Calu3 (cell line): ENCODE results near the gene LCK. TPM values are rescaled to one million over a fixed set of nuclear protein-coding genes. Genes with fewer than 3 reads are reported as not detected.
A peak's percentile ranks its signal among the peaks of the same experiment; 100 is the strongest.

Experiments
- BruUV-seq: library from RNA; stranded (reverse); fragments of 400-500 nt; replicated peaks from 2 replicates; lab custom pipeline; 2021; lab: Mats Ljungman, UMichigan
- CTCF ChIA-PET: fragments of 300-600 bp; sonication (Branson Sonifier 250); formaldehyde crosslinking; loops from one replicate; lab custom pipeline; 2022; ENCODE audit warnings: antibody characterized with exemption; lab: Charles Lee
- DNase-seq: peaks from one replicate; pipeline ENCODE4 v3.0.0; 2022
- H3K27ac Mint-ChIP-seq: one replicate; pipeline ENCODE4 v1.8.0; 2022; ENCODE audit warnings: mixed read lengths; ENCODE audit not compliant: unreplicated experiment
- H3K27me3 Mint-ChIP-seq: one replicate; pipeline ENCODE4 v1.8.0; 2022; ENCODE audit warnings: mixed read lengths; ENCODE audit not compliant: unreplicated experiment
- H3K36me3 Mint-ChIP-seq: one replicate; pipeline ENCODE4 v1.8.0; 2022; ENCODE audit warnings: mild to moderate bottlenecking, moderate library complexity, mixed read lengths; ENCODE audit not compliant: insufficient read depth, unreplicated experiment
- H3K4me1 Mint-ChIP-seq: one replicate; pipeline ENCODE4 v1.8.0; 2022; ENCODE audit warnings: mild to moderate bottlenecking, low read depth, mixed read lengths; ENCODE audit not compliant: unreplicated experiment
- H3K4me3 Mint-ChIP-seq: one replicate; pipeline ENCODE4 v1.8.0; 2022; ENCODE audit warnings: mild to moderate bottlenecking, low read depth, moderate library complexity, mixed read lengths; ENCODE audit not compliant: unreplicated experiment
- H3K9me3 Mint-ChIP-seq: one replicate; pipeline ENCODE4 v1.8.0; 2022; ENCODE audit warnings: low read depth, mixed read lengths; ENCODE audit not compliant: unreplicated experiment
- CTCF ChIP-seq: fragments of 200-600 bp; IDR thresholded peaks from one replicate; pipeline ENCODE4 v1.8.0; 2022; ENCODE audit warnings: antibody characterized with exemption; ENCODE audit not compliant: unreplicated experiment
- intact Hi-C: fragments of 100-400 bp; cut with micrococcal nuclease; formaldehyde crosslinking; loops from one replicate; pipeline ENCODE4 v1.10.0; 2022; ENCODE audit not compliant: unreplicated experiment
- total RNA-seq: library from RNA; stranded (reverse); gene quantifications from 2 replicates; pipeline ENCODE4 v1.2.3, GENCODE V29; 2022

The LCK gene
- total RNA-seq, 1 experiment from 2014 or later, result 0.66 TPM

GRCh38 chr1:32263744-32264143, 12.7 kb downstream of the LCK start:
- intact Hi-C loops, result loop anchor here (1.0 kb wide), 1 partner anchor 48 kb away; no protein-coding TSS in a partner anchor
- BruUV-seq, result no TSS peak
- Mint-ChIP-seq H3K4me1 (peaks cover 17% of the 10 kb centered on the region), H3K9me3 (no peaks in the 10 kb centered on the region), H3K36me3 (no peaks in the 10 kb centered on the region), H3K27me3 (no peaks in the 10 kb centered on the region), H3K4me3 (no peak overlapping the region), H3K27ac (no peak overlapping the region)
- DNase-seq, result no peak
- CTCF ChIA-PET, result no interaction called here
- TF ChIP-seq CTCF, result no peak

GRCh38 chr1:32265846-32266245, 14.8 kb downstream of the LCK start:
- Mint-ChIP-seq H3K9me3 (no peaks in the 10 kb centered on the region), H3K36me3 (no peaks in the 10 kb centered on the region), H3K4me3 (no peak overlapping the region), H3K4me1 (peaks cover 17% of the 10 kb centered on the region), H3K27me3 (no peaks in the 10 kb centered on the region), H3K27ac (no peak overlapping the region)
- DNase-seq, result no peak
- CTCF ChIA-PET, result interaction anchor here (0.6 kb wide), 1 partner anchor 38 kb away, joined by 3 read pairs; no protein-coding TSS in a partner anchor
- intact Hi-C loops, result no loop called here
- TF ChIP-seq CTCF, result no peak
- no TSS peak for BruUV-seq

- Mint-ChIP-seq H3K4me3 (no peak overlapping the region), H3K27me3 (peaks cover 5% of the 10 kb centered on the region), H3K9me3 (no peaks in the 10 kb centered on the region), H3K36me3 (no peaks in the 10 kb centered on the region), H3K4me1 (peaks cover 17% of the 10 kb centered on the region), H3K27ac (peak overlapping the region; percentile 2)
- intact Hi-C loops, result no loop called here
- no peak for TF ChIP-seq CTCF
- no peak for DNase-seq
- BruUV-seq, result no TSS peak
- CTCF ChIA-PET, result no interaction called here
Observed at GRCh38 chr1:32266921-32267591, 16.0 kb downstream of the LCK start.

- Mint-ChIP-seq H3K4me1 (peaks cover 37% of the 10 kb centered on the region), H3K4me3 (no peak overlapping the region), H3K9me3 (no peaks in the 10 kb centered on the region), H3K27me3 (peaks cover 23% of the 10 kb centered on the region), H3K36me3 (peaks cover 5% of the 10 kb centered on the region), H3K27ac (no peak overlapping the region)
- no peak for DNase-seq
- no peak for TF ChIP-seq CTCF
- CTCF ChIA-PET, result interaction anchor here (0.6 to 1.7 kb wide), 2 partner anchors 10 to 14 kb away, joined by 3 to 8 read pairs; no protein-coding TSS in a partner anchor
- BruUV-seq, result no TSS peak
- intact Hi-C loops, result no loop called here
Observed at GRCh38 chr1:32269744-32270143, 18.7 kb downstream of the LCK start.
